ENCODE data around the gene FGD3. TPM values are rescaled to one million over a fixed set of nuclear protein-coding genes. Genes with fewer than 3 reads are reported as not detected.

FGD3 gene
- total RNA-seq, 1 experiment from 2014 or later, result 26.6 TPM

DNA sequence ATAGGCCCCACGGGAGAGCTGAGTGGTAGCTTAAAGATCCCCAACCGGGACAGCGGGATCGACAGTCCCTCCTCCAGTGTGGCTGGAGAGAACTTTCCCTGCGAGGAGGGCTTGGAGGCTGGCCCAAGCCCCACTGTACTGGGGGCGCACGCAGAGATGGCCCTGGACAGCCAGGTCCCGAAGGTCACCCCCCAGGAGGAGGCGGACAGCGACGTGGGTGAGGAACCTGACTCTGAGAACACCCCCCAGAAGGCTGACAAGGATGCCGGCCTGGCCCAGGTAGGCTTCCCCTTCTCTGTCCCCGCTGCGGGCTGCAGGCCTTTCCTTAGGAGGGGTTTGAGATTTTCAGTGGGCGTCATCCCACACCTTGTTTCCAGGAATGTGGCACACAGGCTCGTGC lies 29.1 kb downstream of the FGD3 start:
- peaks cover 7% of the 10 kb centered on the region for H3K4me1 Mint-ChIP-seq (ENCODE audit: low read depth, unreplicated experiment)

DNA sequence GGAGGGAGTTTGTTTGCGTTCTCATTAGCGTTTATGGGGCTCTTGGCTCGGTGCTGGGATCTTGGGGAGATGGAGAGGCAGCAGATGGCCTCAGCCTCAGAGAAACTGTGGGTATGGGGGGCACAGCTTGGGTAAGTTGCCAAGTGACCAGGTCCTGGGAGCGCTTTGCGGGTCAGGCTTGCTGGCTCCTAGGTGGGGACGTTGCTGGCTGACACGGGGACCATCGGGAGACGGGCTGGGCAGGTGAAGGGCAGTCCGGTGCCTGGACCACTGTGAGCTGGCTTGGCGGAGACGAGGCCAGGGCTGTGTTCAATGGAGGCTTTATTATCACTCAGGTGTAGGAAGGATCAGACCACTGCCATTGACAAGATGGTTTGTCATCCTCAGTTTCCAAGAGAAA lies 30.0 kb downstream of the FGD3 start:
- no peaks in the 10 kb centered on the region for H3K27me3 ChIP-seq (replicated peaks; ENCODE audit: control insufficient read depth, insufficient read depth, low read length)
- no TSS peak for BruUV-seq (replicated peaks)
- Mint-ChIP-seq H3K4me1 (ENCODE audit: low read depth, unreplicated experiment) (peaks cover 7% of the 10 kb centered on the region), H3K27me3 (ENCODE audit: insufficient read depth, unreplicated experiment) (no peaks in the 10 kb centered on the region), H3K9me3 (ENCODE audit: unreplicated experiment) (peaks cover 20% of the 10 kb centered on the region), H3K27ac (ENCODE audit: unreplicated experiment) (no peak overlapping the region), H3K4me3 (ENCODE audit: unreplicated experiment) (no peak overlapping the region), H3K36me3 (ENCODE audit: insufficient read depth, unreplicated experiment) (peaks cover 75% of the 10 kb centered on the region)
- H3K36me3 ChIP-seq (ENCODE audit: control insufficient read depth, insufficient read depth, low read length), result no peaks in the 10 kb centered on the region; the same call in none of the 2 replicates
- H3K4me3 ChIP-seq (ENCODE audit: low read depth, low read length), result no peak overlapping the region
- intact Hi-C loops (cut with micrococcal nuclease; ENCODE audit: unreplicated experiment), result no loop called here
- ChIA-PET POLR2A (no interaction called here), CTCF (no interaction called here)
- TF ChIP-seq, protein P1, sequence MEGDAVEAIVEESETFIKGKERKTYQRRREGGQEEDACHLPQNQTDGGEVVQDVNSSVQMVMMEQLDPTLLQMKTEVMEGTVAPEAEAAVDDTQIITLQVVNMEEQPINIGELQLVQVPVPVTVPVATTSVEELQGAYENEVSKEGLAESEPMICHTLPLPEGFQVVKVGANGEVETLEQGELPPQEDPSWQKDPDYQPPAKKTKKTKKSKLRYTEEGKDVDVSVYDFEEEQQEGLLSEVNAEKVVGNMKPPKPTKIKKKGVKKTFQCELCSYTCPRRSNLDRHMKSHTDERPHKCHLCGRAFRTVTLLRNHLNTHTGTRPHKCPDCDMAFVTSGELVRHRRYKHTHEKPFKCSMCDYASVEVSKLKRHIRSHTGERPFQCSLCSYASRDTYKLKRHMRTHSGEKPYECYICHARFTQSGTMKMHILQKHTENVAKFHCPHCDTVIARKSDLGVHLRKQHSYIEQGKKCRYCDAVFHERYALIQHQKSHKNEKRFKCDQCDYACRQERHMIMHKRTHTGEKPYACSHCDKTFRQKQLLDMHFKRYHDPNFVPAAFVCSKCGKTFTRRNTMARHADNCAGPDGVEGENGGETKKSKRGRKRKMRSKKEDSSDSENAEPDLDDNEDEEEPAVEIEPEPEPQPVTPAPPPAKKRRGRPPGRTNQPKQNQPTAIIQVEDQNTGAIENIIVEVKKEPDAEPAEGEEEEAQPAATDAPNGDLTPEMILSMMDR (IDR thresholded peaks at IDR 0.05; ENCODE audit: insufficient read depth in 1 of 2, low read depth in 1 of 2, low read length in 1 of 2, severe bottlenecking in 1 of 2, unreplicated experiment in 1 of 2), result no peak
- H3K9me3 ChIP-seq, result peaks cover 20% of the 10 kb centered on the region
- H3K4me1 ChIP-seq, result peaks cover 35% of the 10 kb centered on the region
- DNase-seq, result no peak

More for the DNA sequence above, 29.1 kb downstream of the FGD3 start:
- TF ChIP-seq, protein P1 (IDR thresholded peaks at IDR 0.05; ENCODE audit: insufficient read depth in 1 of 2, low read depth in 1 of 2, low read length in 1 of 2, severe bottlenecking in 1 of 2, unreplicated experiment in 1 of 2), result no peak
- peaks cover 70% of the 10 kb centered on the region for H3K36me3 Mint-ChIP-seq (ENCODE audit: insufficient read depth, unreplicated experiment)
- DNase-seq, result no peak
- H3K4me3 Mint-ChIP-seq (ENCODE audit: unreplicated experiment), result no peak overlapping the region
- H3K27ac Mint-ChIP-seq (ENCODE audit: unreplicated experiment), result no peak overlapping the region
- H3K9me3 Mint-ChIP-seq (ENCODE audit: unreplicated experiment), result peaks cover 11% of the 10 kb centered on the region
- Histone ChIP-seq H3K4me1 (peaks cover 35% of the 10 kb centered on the region), H3K27me3 (replicated peaks; ENCODE audit: control insufficient read depth, insufficient read depth, low read length) (no peaks in the 10 kb centered on the region), H3K4me3 (ENCODE audit: low read depth, low read length) (no peak overlapping the region), H3K36me3 (ENCODE audit: control insufficient read depth, insufficient read depth, low read length) (no peaks in the 10 kb centered on the region; the same call in none of the 2 replicates), H3K9me3 (peaks cover 13% of the 10 kb centered on the region)
- ChIA-PET CTCF (no interaction called here), POLR2A (no interaction called here)
- H3K27me3 Mint-ChIP-seq (ENCODE audit: insufficient read depth, unreplicated experiment), result no peaks in the 10 kb centered on the region
- intact Hi-C loops (cut with micrococcal nuclease; ENCODE audit: unreplicated experiment), result no loop called here
- no TSS peak for BruUV-seq (replicated peaks)

DNA sequence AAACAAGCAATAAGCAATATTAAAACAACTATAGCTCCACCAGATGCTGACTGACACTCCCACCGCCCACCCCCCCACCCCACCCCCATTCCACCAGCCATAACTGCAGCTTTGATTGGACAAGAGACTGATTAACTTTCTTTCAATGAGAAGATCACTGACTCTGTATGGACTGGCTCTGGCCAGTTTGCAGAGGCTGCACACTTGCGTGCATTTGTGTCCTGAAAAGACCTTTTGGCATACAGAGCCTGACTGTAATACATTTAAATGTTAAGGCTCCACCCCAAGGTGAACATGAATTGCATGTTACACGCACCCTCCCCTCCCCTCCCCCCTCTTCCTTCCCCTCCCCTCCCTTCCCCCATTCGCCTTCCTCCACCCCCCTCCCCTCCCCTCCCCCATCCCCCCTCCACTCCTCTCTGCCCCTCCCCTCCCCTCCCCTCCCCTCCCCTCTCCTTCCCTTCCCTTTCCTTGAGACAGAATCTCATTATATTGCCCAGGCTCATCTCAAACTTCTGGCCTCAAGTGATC lies 31.1 kb downstream of the FGD3 start:
- H3K4me1 Mint-ChIP-seq (ENCODE audit: low read depth, unreplicated experiment), result peaks cover 6% of the 10 kb centered on the region
- Histone ChIP-seq H3K4me3 (ENCODE audit: low read depth, low read length) (no peak overlapping the region), H3K9me3 (peaks cover 24% of the 10 kb centered on the region), H3K27me3 (replicated peaks; ENCODE audit: control insufficient read depth, insufficient read depth, low read length) (no peaks in the 10 kb centered on the region), H3K36me3 (ENCODE audit: control insufficient read depth, insufficient read depth, low read length) (no peaks in the 10 kb centered on the region; the same call in none of the 2 replicates), H3K4me1 (peaks cover 24% of the 10 kb centered on the region)
- intact Hi-C loops (cut with micrococcal nuclease; ENCODE audit: unreplicated experiment), result no loop called here
- no peaks in the 10 kb centered on the region for H3K27me3 Mint-ChIP-seq (ENCODE audit: insufficient read depth, unreplicated experiment)
- no peak for DNase-seq
- H3K4me3 Mint-ChIP-seq (ENCODE audit: unreplicated experiment), result no peak overlapping the region
- BruUV-seq (replicated peaks), result no TSS peak
- TF ChIP-seq, protein P1 (IDR thresholded peaks at IDR 0.05; ENCODE audit: insufficient read depth in 1 of 2, low read depth in 1 of 2, low read length in 1 of 2, severe bottlenecking in 1 of 2, unreplicated experiment in 1 of 2), result no peak
- H3K36me3 Mint-ChIP-seq (ENCODE audit: insufficient read depth, unreplicated experiment), result peaks cover 69% of the 10 kb centered on the region
- H3K9me3 Mint-ChIP-seq (ENCODE audit: unreplicated experiment), result peaks cover 22% of the 10 kb centered on the region
- CTCF ChIA-PET, result no interaction called here
- POLR2A ChIA-PET, result no interaction called here
- H3K27ac Mint-ChIP-seq (ENCODE audit: unreplicated experiment), result no peak overlapping the region
